Keratinocyte (primary cell): ENCODE data around the gene KAZALD1.

Experiments used
- CTCF ChIP-seq, 3 experiments: IDR thresholded peaks in 1 of 3; conservative IDR thresholded peaks in 1 of 3; optimal IDR thresholded peaks in 1 of 3; 2 replicates in 2 of 3; 3 replicates in 1 of 3; pipeline versions ENCODE3 to v1.5.1; 2011; ENCODE audit warnings: low read length in 3 of 3, mild to moderate bottlenecking in 3 of 3, moderate library complexity in 2 of 3, control low read depth in 1 of 3, inconsistent platforms in 1 of 3; ENCODE audit not compliant: insufficient read depth in 2 of 3; ENCODE audit errors: extremely low read depth in 1 of 3
- EZH2 ChIP-seq: IDR thresholded peaks from one replicate; pipeline ENCODE4 v1.6.1; 2012; ENCODE audit warnings: inconsistent platforms, mild to moderate bottlenecking, low read length, moderate library complexity

- TF ChIP-seq CTCF (optimal IDR thresholded peaks at IDR 0.05 in 1 of 3, IDR thresholded peaks at IDR 0.05 in 1 of 3, conservative IDR thresholded peaks at IDR 0.05 in 1 of 3; ENCODE audit: extremely low read depth in 1 of 3, insufficient read depth in 2 of 3, low read length in 3 of 3) (no peak), EZH2 (no peak)
Observed at GRCh38 chr10:101042667-101043362, 19.0 kb upstream of the KAZALD1 start.
